ENCODE measurements around the gene MAU2. TPM values are rescaled to one million over a fixed set of nuclear protein-coding genes. Genes with fewer than 3 reads are reported as not detected.
A peak's percentile ranks its signal among the peaks of the same experiment; 100 is the strongest.

The MAU2 gene
- total and polyA plus RNA-seq, 10 of the 15 experiments (the other 5 are each of a cell fraction or from before 2014, with no cell fraction given): 1.8 to 47.2 (median 22.1) TPM

DNA sequence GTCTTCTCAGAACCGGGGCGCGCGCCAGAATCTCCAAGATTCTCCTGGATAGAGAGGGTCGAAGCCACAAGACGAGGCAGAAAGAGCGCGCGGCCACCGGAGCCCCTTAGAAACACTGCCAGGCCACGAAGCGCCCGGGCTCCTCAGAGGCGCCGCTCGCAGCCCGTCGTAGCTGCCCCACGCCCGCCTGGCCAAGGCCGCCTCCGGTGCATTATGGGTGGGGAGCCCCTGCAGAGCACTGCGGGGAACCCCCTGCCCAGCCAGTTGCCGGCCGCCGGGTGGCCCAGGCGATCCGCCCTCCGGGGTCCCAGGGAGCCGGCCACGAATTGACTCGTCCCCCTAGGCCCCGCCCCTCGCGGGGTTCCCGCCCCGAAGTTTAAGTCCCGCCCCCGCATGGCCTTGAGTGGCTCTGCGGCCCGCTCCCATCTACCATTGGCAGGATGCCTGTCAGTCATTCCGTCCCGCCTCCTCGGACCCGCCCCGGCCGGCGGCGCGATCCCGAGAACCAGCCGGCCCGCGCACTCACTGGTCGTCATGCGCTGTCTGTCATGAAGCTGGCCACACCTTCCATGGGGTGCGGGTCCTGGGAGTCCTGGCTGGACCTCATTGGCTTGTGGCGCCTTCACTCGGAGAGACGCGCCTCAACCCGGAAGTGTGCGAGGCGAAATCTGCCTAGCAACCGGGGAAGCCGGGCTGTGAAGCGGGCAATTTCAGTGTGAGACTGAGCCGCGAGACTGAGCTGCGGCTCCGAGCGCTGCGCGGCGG is 64.7 kb downstream of the MAU2 start (continued):
- TF ChIP-seq SRF (IDR thresholded peaks at IDR 0.05; ENCODE audit: low read depth in 2 of 2, low read length in 2 of 2) (no peak), SMAD5 (IDR thresholded peaks at IDR 0.05; ENCODE audit: low read depth) (no peak), CEBPZ (IDR thresholded peaks at IDR 0.05; ENCODE audit: low read depth, low read length) (peak; percentile 96), RBBP5 (conservative IDR thresholded peaks at IDR 0.05) (no peak), JUNB (IDR thresholded peaks at IDR 0.05) (no peak), KDM1A (IDR thresholded peaks at IDR 0.05; ENCODE audit: borderline replicate concordance) (no peak), SREBF2 (IDR thresholded peaks at IDR 0.05; ENCODE audit: low read length) (no peak), FOXK2 (IDR thresholded peaks at IDR 0.05) (no peak), ASH2L (IDR thresholded peaks at IDR 0.05; ENCODE audit: borderline replicate concordance, low read depth) (no peak), SP1 (IDR thresholded peaks at IDR 0.05; ENCODE audit: low read depth, low read length) (peak; percentile 99), PAX5 (IDR thresholded peaks at IDR 0.05; ENCODE audit: borderline replicate concordance, low read depth, low read length) (peak; percentile 47; the same call in 1 of the 2 replicates), TBL1XR1 (IDR thresholded peaks at IDR 0.05; ENCODE audit: low read depth, low read length) (no peak), MEF2A (IDR thresholded peaks at IDR 0.05; ENCODE audit: insufficient read depth, low read depth, low read length) (no peak), NR2C2 (IDR thresholded peaks at IDR 0.05; ENCODE audit: borderline replicate concordance, control insufficient read depth, insufficient read length, low read depth) (no peak), BMI1 (IDR thresholded peaks at IDR 0.05; ENCODE audit: borderline replicate concordance) (no peak), CTCF (IDR thresholded peaks at IDR 0.05 in 2 of 3, conservative IDR thresholded peaks at IDR 0.05 in 1 of 3; ENCODE audit: control insufficient read depth in 2 of 3, extremely low read depth in 1 of 3, insufficient read depth in 1 of 3, low read depth in 3 of 3, low read length in 3 of 3) (peak; percentile 9 to 52 (median 27); a peak in 4 of 6 replicates)
- TF ChIP-seq, protein P1, sequence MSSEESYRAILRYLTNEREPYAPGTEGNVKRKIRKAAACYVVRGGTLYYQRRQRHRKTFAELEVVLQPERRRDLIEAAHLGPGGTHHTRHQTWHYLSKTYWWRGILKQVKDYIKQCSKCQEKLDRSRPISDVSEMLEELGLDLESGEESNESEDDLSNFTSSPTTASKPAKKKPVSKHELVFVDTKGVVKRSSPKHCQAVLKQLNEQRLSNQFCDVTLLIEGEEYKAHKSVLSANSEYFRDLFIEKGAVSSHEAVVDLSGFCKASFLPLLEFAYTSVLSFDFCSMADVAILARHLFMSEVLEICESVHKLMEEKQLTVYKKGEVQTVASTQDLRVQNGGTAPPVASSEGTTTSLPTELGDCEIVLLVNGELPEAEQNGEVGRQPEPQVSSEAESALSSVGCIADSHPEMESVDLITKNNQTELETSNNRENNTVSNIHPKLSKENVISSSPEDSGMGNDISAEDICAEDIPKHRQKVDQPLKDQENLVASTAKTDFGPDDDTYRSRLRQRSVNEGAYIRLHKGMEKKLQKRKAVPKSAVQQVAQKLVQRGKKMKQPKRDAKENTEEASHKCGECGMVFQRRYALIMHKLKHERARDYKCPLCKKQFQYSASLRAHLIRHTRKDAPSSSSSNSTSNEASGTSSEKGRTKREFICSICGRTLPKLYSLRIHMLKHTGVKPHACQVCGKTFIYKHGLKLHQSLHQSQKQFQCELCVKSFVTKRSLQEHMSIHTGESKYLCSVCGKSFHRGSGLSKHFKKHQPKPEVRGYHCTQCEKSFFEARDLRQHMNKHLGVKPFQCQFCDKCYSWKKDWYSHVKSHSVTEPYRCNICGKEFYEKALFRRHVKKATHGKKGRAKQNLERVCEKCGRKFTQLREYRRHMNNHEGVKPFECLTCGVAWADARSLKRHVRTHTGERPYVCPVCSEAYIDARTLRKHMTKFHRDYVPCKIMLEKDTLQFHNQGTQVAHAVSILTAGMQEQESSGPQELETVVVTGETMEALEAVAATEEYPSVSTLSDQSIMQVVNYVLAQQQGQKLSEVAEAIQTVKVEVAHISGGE (CRISPR knock-in tag; IDR thresholded peaks at IDR 0.05): no peak
- TF ChIP-seq, protein P2, sequence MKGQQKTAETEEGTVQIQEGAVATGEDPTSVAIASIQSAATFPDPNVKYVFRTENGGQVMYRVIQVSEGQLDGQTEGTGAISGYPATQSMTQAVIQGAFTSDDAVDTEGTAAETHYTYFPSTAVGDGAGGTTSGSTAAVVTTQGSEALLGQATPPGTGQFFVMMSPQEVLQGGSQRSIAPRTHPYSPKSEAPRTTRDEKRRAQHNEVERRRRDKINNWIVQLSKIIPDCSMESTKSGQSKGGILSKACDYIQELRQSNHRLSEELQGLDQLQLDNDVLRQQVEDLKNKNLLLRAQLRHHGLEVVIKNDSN (IDR thresholded peaks at IDR 0.05; ENCODE audit: borderline replicate concordance, extremely low read length, insufficient read depth, low read depth, low read length): no peak
- TF ChIP-seq, protein P3, sequence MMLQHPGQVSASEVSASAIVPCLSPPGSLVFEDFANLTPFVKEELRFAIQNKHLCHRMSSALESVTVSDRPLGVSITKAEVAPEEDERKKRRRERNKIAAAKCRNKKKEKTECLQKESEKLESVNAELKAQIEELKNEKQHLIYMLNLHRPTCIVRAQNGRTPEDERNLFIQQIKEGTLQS (IDR thresholded peaks at IDR 0.05; ENCODE audit: borderline replicate concordance, extremely low read depth, low read depth, low read length): no peak
